Loucy (cell line): ENCODE measurements around the gene MAP2.

Experiments
- H2AFZ ChIP-seq: fragments of 200-600 bp; sonication (generic); 2 replicates; pipeline ENCODE4 v1.6.0; 2016; ENCODE audit warnings: antibody characterized with exemption, mild to moderate bottlenecking, low read length, moderate library complexity
- H3F3A ChIP-seq: fragments of 200-600 bp; 2 replicates; pipeline ENCODE4 v1.6.0; 2016; ENCODE audit warnings: antibody characterized with exemption, low read depth, mild to moderate bottlenecking
- H3K27me3 ChIP-seq: fragments of 200-600 bp; sonication (generic); 2 replicates; pipeline ENCODE4 v1.6.1; 2014; ENCODE audit warnings: low read length, mild to moderate bottlenecking; ENCODE audit not compliant: insufficient read depth, poor library complexity, severe bottlenecking
- H3K36me3 ChIP-seq: fragments of 200-600 bp; sonication (generic); 2 replicates; pipeline ENCODE4 v1.6.1; 2016; ENCODE audit warnings: low read length; ENCODE audit not compliant: insufficient read depth
- H3K4me1 ChIP-seq: fragments of 200-600 bp; sonication (generic); 2 replicates; pipeline ENCODE4 v1.5.1; 2014; ENCODE audit warnings: low read length, mild to moderate bottlenecking; ENCODE audit not compliant: insufficient read depth, poor library complexity, severe bottlenecking
- H3K4me2 ChIP-seq: fragments of 200-600 bp; sonication (generic); 2 replicates; pipeline ENCODE4 v1.6.0; 2014; ENCODE audit warnings: antibody characterized with exemption, low read length, low read depth, mild to moderate bottlenecking; ENCODE audit not compliant: poor library complexity, severe bottlenecking
- H3K4me3 ChIP-seq: fragments of 200-600 bp; sonication (generic); 2 replicates; pipeline ENCODE4 v1.5.1; 2014; ENCODE audit warnings: low read length, mild to moderate bottlenecking, mixed read lengths; ENCODE audit not compliant: poor library complexity, severe bottlenecking
- H3K79me2 ChIP-seq: fragments of 200-600 bp; sonication (generic); 2 replicates; pipeline ENCODE4 v1.6.1; 2014; ENCODE audit warnings: low read length; ENCODE audit not compliant: insufficient read depth
- H3K9ac ChIP-seq: fragments of 200-600 bp; sonication (generic); 2 replicates; pipeline ENCODE4 v1.6.0; 2014; ENCODE audit warnings: mild to moderate bottlenecking, low read depth, low read length, moderate library complexity; ENCODE audit not compliant: poor library complexity, severe bottlenecking
- H3K9me2 ChIP-seq: fragments of 200-600 bp; sonication (generic); replicated peaks from 2 replicates; pipeline ENCODE4 v1.6.1; 2016; ENCODE audit warnings: low read depth, low read length, mixed read lengths
- H3K9me3 ChIP-seq: fragments of 200-600 bp; sonication (generic); 2 replicates; pipeline ENCODE4 v1.6.1; 2014; ENCODE audit warnings: mild to moderate bottlenecking, antibody characterized with exemption, low read length, low read depth; ENCODE audit not compliant: insufficient read depth
- H4K20me1 ChIP-seq: fragments of 200-600 bp; sonication (generic); 2 replicates; pipeline ENCODE4 v1.6.0; 2014; ENCODE audit warnings: antibody characterized with exemption, low read length, mild to moderate bottlenecking; ENCODE audit not compliant: insufficient read depth, poor library complexity, severe bottlenecking
- CTCF ChIP-seq: fragments of 200-600 bp; sonication (generic); conservative IDR thresholded peaks from 2 replicates; pipeline ENCODE4 v1.5.1; 2014; ENCODE audit warnings: mild to moderate bottlenecking, antibody characterized with exemption, low read length
- EZH2phosphoT487 ChIP-seq: fragments of 200-600 bp; IDR thresholded peaks from 2 replicates; pipeline ENCODE4 v1.6.1; 2018; ENCODE audit warnings: antibody characterized with exemption, mild to moderate bottlenecking, moderate library complexity, borderline replicate concordance

MAP2 gene

DNA sequence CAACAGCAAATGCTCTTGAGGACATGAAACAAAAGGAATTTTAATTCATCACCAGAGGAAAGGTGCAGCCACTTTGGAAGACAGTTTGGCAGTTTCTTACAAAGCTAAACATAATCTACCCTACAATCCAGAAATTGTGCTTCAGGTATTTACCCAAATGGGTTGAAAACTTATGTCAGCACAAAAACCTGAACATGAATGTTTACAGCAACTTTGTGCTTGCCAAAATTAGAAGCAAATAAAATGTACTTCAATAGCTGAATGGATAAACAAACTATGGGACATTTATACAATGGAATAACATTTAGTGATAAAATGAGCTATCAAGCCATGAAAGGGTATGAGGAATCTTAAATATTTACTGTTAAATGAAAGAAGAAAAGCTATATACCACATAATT lies 6.9 kb upstream of the MAP2 start:
- Histone ChIP-seq H3K4me1 (no peaks in the 10 kb centered on the region), H3K36me3 (no peaks in the 10 kb centered on the region), H4K20me1 (no peaks in the 10 kb centered on the region), H3K9me2 (no peaks in the 10 kb centered on the region), H2AFZ (no peak overlapping the region), H3K9ac (no peak overlapping the region), H3K4me3 (no peak overlapping the region), H3K79me2 (no peaks in the 10 kb centered on the region), H3K27me3 (no peaks in the 10 kb centered on the region), H3F3A (no peaks in the 10 kb centered on the region), H3K4me2 (no peak overlapping the region), H3K9me3 (no peaks in the 10 kb centered on the region)
- no peak for TF ChIP-seq CTCF
- TF ChIP-seq EZH2phosphoT487, result no peak

DNA sequence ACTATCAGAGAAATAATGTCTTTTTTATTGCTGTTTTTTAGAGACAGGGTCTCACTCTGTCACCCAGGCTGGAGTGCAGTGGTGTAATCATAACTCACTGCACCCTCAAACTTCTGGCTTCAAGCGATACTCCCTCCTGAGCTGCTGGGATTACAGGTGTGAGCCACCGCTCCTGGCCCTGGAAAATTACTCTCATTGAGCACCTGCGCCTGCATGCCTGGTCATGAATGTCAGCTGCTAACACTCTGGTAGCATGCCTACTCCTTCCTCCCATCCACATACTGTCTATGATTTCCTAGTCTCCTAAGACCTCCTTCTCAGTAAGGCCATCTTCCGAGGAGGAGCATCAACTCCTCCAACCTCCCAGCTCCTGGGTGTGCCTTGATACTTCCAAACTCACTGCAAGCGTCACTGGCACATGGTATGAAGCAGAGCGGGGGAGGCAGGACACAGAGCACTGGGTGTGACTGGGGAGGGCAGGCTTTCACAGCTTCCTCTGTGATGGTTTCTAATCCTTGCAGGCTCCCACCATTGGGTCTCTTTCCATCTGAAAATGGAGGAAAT lies 1.6 kb upstream of the MAP2 start:
- Histone ChIP-seq H3K36me3 (no peaks in the 10 kb centered on the region), H3K4me1 (no peaks in the 10 kb centered on the region), H3K9me3 (no peaks in the 10 kb centered on the region), H3K4me2 (no peak overlapping the region), H3F3A (no peaks in the 10 kb centered on the region), H3K9me2 (no peaks in the 10 kb centered on the region), H3K27me3 (no peaks in the 10 kb centered on the region), H3K4me3 (no peak overlapping the region), H3K9ac (no peak overlapping the region), H4K20me1 (no peaks in the 10 kb centered on the region), H3K79me2 (no peaks in the 10 kb centered on the region), H2AFZ (no peak overlapping the region)
- TF ChIP-seq CTCF, result no peak
- TF ChIP-seq EZH2phosphoT487, result no peak

DNA sequence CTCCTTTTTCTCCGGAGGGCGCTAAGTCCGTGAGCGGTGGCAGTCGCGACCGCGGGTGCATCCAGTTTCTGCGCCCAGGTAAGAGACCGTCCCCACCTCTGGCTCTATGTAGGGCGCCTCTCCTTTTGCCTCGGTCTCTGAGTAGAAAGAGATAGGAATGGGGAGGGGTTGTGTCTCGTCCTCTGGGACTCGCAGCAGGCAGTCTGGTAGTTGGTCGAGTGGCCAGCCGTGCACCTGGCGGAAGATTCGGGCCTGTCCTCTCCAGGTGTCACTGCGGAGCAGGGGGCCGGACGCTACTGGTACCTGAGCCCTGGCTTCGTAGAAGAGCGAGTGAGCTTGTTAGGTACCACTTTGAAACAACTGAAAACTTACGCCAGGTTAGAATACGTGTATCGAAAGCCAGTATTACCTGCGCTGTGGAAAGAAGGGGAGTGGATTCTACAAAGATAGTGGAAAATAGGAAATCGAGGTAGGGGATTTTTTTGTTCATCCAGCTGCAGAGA lies 403 bp downstream of the MAP2 start:
- no peaks in the 10 kb centered on the region for H3K27me3 ChIP-seq
- TF ChIP-seq CTCF, result no peak
- no peak for TF ChIP-seq EZH2phosphoT487
- no peaks in the 10 kb centered on the region for H3F3A ChIP-seq
- H3K4me1 ChIP-seq, result no peaks in the 10 kb centered on the region
- no peaks in the 10 kb centered on the region for H3K36me3 ChIP-seq
- H4K20me1 ChIP-seq, result no peaks in the 10 kb centered on the region
- H3K9ac ChIP-seq, result no peak overlapping the region
- H3K79me2 ChIP-seq, result no peaks in the 10 kb centered on the region
- no peak overlapping the region for H2AFZ ChIP-seq
- no peak overlapping the region for H3K4me2 ChIP-seq
- H3K9me3 ChIP-seq, result no peaks in the 10 kb centered on the region
- no peak overlapping the region for H3K4me3 ChIP-seq
- no peaks in the 10 kb centered on the region for H3K9me2 ChIP-seq
